ENCODE measurements around the gene FGD6.
A peak's percentile ranks its signal among the peaks of the same experiment; 100 is the strongest.

Gene FGD6

DNA sequence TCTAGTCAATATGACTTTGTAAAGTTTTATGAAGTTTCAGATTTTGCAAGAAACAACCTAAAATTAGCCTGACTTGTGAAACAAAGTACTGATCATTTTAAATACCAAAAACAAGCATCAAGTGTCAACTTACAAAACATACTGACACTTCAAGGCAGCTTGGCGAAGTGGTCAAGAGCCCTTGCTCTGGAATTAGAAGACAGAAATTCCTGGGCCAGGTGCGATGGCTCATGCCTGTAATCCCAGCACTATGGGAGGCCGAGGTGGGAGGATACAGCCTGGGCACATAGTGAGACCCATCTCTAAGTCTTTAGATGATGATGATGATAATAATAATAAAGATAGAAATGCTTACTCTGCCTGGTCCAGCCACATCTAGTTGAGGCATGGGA is 98.5 kb downstream of the FGD6 start:
- DNase-seq (ENCODE audit: low read depth): peak; percentile 54
- Histone ChIP-seq H3K4me1 (ENCODE audit: control insufficient read depth, insufficient read depth, low read length) (peaks cover 28% of the 10 kb centered on the region), H3K9ac (ENCODE audit: low read length) (peak overlapping the region; percentile 16), H3K36me3 (ENCODE audit: control insufficient read depth, insufficient read depth, low read length, severe bottlenecking) (no peaks in the 10 kb centered on the region), H3K27me3 (replicated peaks; ENCODE audit: control insufficient read depth, insufficient read depth, low read length) (no peaks in the 10 kb centered on the region), H3K9me3 (ENCODE audit: control insufficient read depth, low read length) (no peaks in the 10 kb centered on the region), H3K4me3 (ENCODE audit: low read length) (no peak overlapping the region)

DNA sequence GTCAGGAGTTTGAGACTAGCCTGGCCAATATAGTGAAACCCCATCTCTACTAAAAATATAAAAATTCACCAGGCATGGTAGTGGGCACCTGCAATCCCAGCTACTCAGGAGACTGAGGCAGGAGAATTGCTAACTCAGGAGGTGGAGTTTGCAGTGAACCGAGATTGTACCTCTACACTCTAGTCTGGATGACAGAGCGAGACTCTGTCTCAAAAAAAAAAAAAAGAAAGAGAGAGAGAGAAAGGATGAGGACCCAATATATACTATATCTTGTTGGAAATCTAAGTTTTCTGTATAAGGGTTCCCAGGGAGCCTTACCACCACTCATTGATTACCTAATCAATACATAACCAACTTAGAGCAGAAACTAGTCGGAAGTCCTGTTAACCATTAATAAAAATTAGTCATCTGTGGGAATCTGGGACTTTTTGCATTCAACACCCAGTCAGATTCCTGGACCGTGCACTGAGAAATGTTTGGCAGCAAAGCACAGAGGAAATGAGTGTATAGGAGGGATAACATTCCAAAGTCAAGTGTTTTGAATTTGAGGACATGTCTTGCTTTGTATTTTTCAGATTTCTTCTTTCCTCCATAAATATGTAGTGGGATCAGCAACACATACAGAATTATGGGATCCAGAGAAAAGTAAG is 99.0 kb downstream of the FGD6 start:
- H3K9ac ChIP-seq (ENCODE audit: low read length): peak overlapping the region; percentile 34
- peak; percentile 75 for DNase-seq (ENCODE audit: low read depth)
- H3K9me3 ChIP-seq (ENCODE audit: control insufficient read depth, low read length): no peaks in the 10 kb centered on the region
- H3K27me3 ChIP-seq (replicated peaks; ENCODE audit: control insufficient read depth, insufficient read depth, low read length): no peaks in the 10 kb centered on the region
- no peaks in the 10 kb centered on the region for H3K36me3 ChIP-seq (ENCODE audit: control insufficient read depth, insufficient read depth, low read length, severe bottlenecking)
- no peak overlapping the region for H3K4me3 ChIP-seq (ENCODE audit: low read length)
- H3K4me1 ChIP-seq (ENCODE audit: control insufficient read depth, insufficient read depth, low read length): peaks cover 28% of the 10 kb centered on the region

DNA sequence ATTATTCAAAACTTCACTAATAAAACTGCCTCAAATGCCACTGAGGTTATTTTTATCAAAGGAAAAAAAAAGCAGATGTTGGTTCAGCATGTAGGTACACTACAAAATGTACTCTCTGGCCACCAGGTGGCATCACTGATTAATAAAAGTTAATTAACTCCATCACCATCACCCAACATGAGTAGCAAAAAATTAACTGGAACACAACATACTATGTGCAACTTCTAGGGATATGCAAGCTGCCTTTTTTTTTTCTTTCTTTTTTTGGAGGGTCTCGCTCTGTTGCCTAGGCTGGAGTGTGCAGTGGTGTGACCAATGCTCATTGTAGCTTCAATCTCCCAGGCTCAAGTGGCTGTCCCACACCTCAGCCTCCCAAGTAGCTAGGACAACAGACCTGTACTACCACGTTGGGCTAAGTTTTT is 100.1 kb downstream of the FGD6 start:
- no peaks in the 10 kb centered on the region for H3K27me3 ChIP-seq (replicated peaks; ENCODE audit: control insufficient read depth, insufficient read depth, low read length)
- peak; percentile 80 for DNase-seq (ENCODE audit: low read depth)
- H3K9me3 ChIP-seq (ENCODE audit: control insufficient read depth, low read length): no peaks in the 10 kb centered on the region
- no peak overlapping the region for H3K9ac ChIP-seq (ENCODE audit: low read length)
- H3K4me1 ChIP-seq (ENCODE audit: control insufficient read depth, insufficient read depth, low read length): peaks cover 28% of the 10 kb centered on the region
- peaks cover 4% of the 10 kb centered on the region for H3K36me3 ChIP-seq (ENCODE audit: control insufficient read depth, insufficient read depth, low read length, severe bottlenecking)
- H3K4me3 ChIP-seq (ENCODE audit: low read length): no peak overlapping the region

DNA sequence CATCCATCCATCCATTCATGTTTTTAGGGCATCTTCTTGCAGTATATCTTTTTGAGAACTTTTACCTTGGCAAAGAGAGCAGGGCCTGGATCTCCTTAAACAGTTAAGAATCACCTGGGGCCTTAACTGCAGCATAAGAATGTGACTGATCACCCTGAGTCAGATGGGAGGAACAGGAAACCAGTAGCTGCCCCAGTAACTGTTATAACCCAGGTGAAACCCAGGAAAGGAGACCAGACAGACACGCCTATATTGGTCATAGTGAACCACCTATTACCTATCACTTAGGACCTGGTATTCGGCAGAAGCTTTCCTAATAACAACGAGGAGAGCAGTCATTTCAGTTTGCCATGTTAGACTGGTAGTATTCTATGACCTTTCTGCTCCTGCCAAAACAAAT is 100.5 kb downstream of the FGD6 start:
- H3K36me3 ChIP-seq (ENCODE audit: control insufficient read depth, insufficient read depth, low read length, severe bottlenecking): peaks cover 4% of the 10 kb centered on the region
- DNase-seq (ENCODE audit: low read depth): no peak

DNA sequence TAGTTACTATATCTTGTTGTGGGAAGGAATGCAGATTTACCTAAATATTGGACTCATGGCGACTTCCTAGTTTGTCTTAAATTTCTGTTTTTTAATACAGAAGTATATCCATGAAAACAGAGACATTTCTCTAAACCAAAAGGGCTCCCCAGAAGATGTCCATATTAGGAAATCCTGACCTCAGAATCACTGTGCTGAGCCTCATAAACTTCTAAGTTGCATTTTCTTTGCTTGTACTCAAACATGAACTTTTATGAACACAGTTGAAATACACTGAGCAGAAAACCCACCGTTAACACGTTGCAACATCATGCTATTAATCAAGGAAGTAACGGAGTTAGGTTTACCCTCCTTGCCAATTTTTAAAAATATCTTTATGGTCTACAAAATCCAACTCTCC is 100.9 kb downstream of the FGD6 start:
- Histone ChIP-seq H3K4me3 (ENCODE audit: low read length) (no peak overlapping the region), H3K9me3 (ENCODE audit: control insufficient read depth, low read length) (no peaks in the 10 kb centered on the region), H3K27me3 (replicated peaks; ENCODE audit: control insufficient read depth, insufficient read depth, low read length) (no peaks in the 10 kb centered on the region), H3K9ac (ENCODE audit: low read length) (peak overlapping the region; percentile 20), H3K4me1 (ENCODE audit: control insufficient read depth, insufficient read depth, low read length) (peaks cover 28% of the 10 kb centered on the region), H3K36me3 (ENCODE audit: control insufficient read depth, insufficient read depth, low read length, severe bottlenecking) (peaks cover 4% of the 10 kb centered on the region)
- DNase-seq (ENCODE audit: low read depth): no peak

More for the DNA sequence above, 100.5 kb downstream of the FGD6 start:
- Histone ChIP-seq H3K4me3 (ENCODE audit: low read length) (no peak overlapping the region), H3K4me1 (ENCODE audit: control insufficient read depth, insufficient read depth, low read length) (peaks cover 28% of the 10 kb centered on the region), H3K9ac (ENCODE audit: low read length) (peak overlapping the region; percentile 20), H3K9me3 (ENCODE audit: control insufficient read depth, low read length) (no peaks in the 10 kb centered on the region), H3K27me3 (replicated peaks; ENCODE audit: control insufficient read depth, insufficient read depth, low read length) (no peaks in the 10 kb centered on the region)

DNA sequence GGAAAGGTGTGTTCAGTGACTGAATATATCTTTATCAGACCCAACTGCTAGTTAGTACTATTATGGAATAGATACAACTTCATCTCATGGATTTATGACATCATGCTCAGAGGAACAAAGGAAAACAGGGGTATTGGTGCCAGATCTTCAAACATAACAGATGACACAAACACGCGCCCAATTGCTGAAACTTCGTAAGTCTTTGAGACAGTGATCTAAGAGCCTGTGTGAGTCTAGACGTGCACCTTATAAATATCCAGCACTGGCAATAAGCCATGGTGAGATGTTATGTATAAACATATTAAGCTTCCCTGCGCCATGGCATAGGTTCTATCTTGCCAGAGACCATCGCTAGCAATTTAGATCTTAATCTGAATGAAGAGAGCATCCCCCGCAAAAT is 101.6 kb downstream of the FGD6 start:
- no peaks in the 10 kb centered on the region for H3K9me3 ChIP-seq (ENCODE audit: control insufficient read depth, low read length)
- H3K4me1 ChIP-seq (ENCODE audit: control insufficient read depth, insufficient read depth, low read length): peaks cover 28% of the 10 kb centered on the region
- H3K9ac ChIP-seq (ENCODE audit: low read length): no peak overlapping the region
- H3K4me3 ChIP-seq (ENCODE audit: low read length): no peak overlapping the region
- no peaks in the 10 kb centered on the region for H3K27me3 ChIP-seq (replicated peaks; ENCODE audit: control insufficient read depth, insufficient read depth, low read length)
- H3K36me3 ChIP-seq (ENCODE audit: control insufficient read depth, insufficient read depth, low read length, severe bottlenecking): peaks cover 8% of the 10 kb centered on the region
- no peak for DNase-seq (ENCODE audit: low read depth)

DNA sequence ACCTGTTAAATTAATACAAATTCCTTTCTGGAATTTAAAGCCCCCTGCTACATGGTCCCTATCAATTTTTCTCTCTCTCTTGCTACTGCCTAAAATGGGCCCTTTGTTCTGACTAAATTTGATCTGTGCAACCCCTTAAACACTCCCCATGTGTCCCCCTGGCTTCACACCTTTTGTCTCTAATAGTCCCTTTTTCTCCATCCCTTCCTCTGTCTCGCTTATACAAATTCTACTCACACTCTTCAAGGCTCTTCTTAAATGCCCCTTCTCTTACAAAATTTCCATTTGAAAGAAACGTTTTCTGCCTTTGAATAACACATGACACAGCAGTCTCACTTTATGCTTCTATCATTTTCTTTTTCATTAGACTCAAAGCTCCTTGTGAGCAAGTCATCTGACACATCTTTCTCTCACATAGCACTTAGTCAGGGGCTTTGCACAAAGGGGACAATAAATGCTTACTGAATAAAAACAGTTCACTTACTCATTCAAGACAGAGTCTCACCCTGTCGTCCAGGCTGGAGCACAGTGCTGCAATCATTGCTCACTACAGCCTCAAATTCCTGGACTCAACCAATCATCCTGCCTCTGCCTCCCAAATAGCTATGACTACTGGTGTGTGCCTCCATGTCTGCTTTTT is 102.4 kb downstream of the FGD6 start:
- no peak overlapping the region for H3K9ac ChIP-seq (ENCODE audit: low read length)
- no peak for DNase-seq (ENCODE audit: low read depth)
- H3K9me3 ChIP-seq (ENCODE audit: control insufficient read depth, low read length): no peaks in the 10 kb centered on the region
- H3K36me3 ChIP-seq (ENCODE audit: control insufficient read depth, insufficient read depth, low read length, severe bottlenecking): peaks cover 8% of the 10 kb centered on the region
- H3K4me3 ChIP-seq (ENCODE audit: low read length): no peak overlapping the region
- no peaks in the 10 kb centered on the region for H3K27me3 ChIP-seq (replicated peaks; ENCODE audit: control insufficient read depth, insufficient read depth, low read length)
- peaks cover 28% of the 10 kb centered on the region for H3K4me1 ChIP-seq (ENCODE audit: control insufficient read depth, insufficient read depth, low read length)

DNA sequence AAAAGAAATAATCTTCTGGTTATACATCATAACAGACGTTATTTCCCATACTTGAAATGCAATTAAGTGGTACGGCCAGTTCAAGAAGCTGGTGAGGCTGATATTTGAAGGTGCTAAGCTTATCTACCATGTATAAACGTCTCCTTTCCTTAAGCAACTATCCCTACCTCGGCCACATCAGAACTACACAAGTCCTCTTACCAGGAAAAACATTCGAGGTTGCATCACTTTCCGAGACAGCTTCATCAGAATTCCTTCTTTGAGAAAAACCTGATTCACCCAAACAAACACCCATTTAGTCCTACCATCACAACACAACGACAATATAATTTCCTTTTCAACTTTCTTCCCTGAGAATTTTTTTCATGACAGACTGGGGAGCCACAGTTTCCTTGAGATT is 109.9 kb downstream of the FGD6 start:
- Histone ChIP-seq H3K9ac (ENCODE audit: low read length) (no peak overlapping the region), H3K4me1 (ENCODE audit: control insufficient read depth, insufficient read depth, low read length) (peaks cover 11% of the 10 kb centered on the region), H3K27me3 (replicated peaks; ENCODE audit: control insufficient read depth, insufficient read depth, low read length) (no peaks in the 10 kb centered on the region), H3K9me3 (ENCODE audit: control insufficient read depth, low read length) (no peaks in the 10 kb centered on the region), H3K4me3 (ENCODE audit: low read length) (no peak overlapping the region), H3K36me3 (ENCODE audit: control insufficient read depth, insufficient read depth, low read length, severe bottlenecking) (peaks cover 13% of the 10 kb centered on the region)
- no peak for DNase-seq (ENCODE audit: low read depth)

DNA sequence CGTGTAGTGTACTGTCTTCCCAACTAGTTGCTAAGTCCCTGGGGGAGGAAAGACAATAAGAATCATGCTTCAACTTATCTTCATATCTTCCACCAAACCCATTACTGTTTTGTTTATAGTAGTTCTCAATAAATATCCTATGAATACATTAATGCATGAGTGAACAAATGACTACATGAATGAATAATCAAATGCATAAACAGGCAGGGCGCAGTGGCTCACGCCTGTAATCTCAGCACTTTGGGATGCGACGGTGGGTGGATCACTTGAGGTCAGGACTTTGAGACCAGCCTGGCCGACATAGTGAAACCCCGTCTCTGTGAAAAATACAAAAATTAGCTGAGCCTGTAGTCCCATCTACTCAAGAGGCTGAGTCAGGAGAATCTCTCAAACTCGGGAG is 111.7 kb downstream of the FGD6 start:
- H3K4me1 ChIP-seq (ENCODE audit: control insufficient read depth, insufficient read depth, low read length): peaks cover 11% of the 10 kb centered on the region
- no peak for DNase-seq (ENCODE audit: low read depth)
- H3K9ac ChIP-seq (ENCODE audit: low read length): no peak overlapping the region
- no peak overlapping the region for H3K4me3 ChIP-seq (ENCODE audit: low read length)
- H3K36me3 ChIP-seq (ENCODE audit: control insufficient read depth, insufficient read depth, low read length, severe bottlenecking): peaks cover 10% of the 10 kb centered on the region
- no peaks in the 10 kb centered on the region for H3K27me3 ChIP-seq (replicated peaks; ENCODE audit: control insufficient read depth, insufficient read depth, low read length)
- no peaks in the 10 kb centered on the region for H3K9me3 ChIP-seq (ENCODE audit: control insufficient read depth, low read length)

DNA sequence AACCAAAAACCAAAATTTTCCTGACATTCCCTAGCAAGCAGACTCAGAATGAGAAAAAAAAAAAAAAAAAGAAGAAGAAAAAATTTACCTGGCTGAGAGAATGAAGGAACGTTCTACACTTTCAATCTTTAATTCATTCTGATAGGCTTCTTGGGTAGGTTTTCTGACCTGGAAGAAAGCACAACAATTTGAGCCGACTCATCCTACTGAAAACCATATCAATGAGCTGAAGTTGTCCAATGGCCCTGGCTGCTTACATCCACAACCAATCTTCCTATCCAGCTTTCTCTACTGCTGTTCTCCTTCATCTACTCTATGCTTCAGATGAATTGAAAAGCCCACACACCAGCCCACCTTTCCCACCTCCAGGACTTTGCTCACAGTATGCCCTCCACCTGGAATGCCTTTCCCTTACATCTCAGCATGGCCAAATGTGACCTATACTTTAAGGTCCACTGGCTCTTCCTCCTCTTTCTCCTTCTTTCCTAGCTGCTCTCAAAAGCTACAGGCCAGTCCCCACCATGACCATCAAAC is 112.3 kb downstream of the FGD6 start:
- H3K9ac ChIP-seq (ENCODE audit: low read length): no peak overlapping the region
- no peak overlapping the region for H3K4me3 ChIP-seq (ENCODE audit: low read length)
- no peaks in the 10 kb centered on the region for H3K27me3 ChIP-seq (replicated peaks; ENCODE audit: control insufficient read depth, insufficient read depth, low read length)
- peaks cover 10% of the 10 kb centered on the region for H3K36me3 ChIP-seq (ENCODE audit: control insufficient read depth, insufficient read depth, low read length, severe bottlenecking)
- DNase-seq (ENCODE audit: low read depth): no peak
- H3K9me3 ChIP-seq (ENCODE audit: control insufficient read depth, low read length): no peaks in the 10 kb centered on the region
- peaks cover 11% of the 10 kb centered on the region for H3K4me1 ChIP-seq (ENCODE audit: control insufficient read depth, insufficient read depth, low read length)

DNA sequence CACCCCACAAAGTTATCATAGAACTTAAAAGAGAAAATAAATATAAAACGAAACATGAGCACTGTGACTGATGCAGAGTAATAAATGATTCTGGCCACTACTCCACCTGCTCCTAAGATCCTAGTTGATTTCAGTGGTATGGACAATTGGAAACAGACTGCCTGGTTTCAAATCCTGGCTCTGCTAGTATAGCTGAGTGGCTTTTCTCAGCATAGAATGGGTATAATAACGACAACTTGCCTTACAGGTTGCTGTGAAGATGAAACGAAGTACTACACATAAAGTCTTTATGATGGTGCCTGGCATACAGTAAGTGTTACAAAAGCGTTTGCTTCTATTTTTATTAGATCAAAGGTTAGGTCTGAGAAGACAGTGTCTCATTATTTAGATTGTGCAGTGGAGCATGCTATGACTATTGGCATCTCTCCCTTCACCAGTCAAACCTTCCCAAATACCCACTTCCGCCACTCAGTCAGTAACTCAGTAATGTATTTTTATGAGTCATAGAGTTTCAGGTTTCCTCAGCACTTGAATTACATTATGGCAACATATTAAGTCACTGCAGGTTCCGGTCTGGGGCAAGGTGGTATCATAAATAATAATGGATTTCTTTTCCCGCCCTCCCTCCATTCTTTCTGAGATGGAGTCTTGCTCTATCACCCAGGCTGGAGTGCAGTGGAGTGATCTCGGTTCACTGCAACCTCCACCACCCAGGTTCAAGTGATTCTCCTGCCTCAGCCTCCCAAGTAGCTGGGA is 114.2 kb downstream of the FGD6 start:
- Histone ChIP-seq H3K9me3 (ENCODE audit: control insufficient read depth, low read length) (no peaks in the 10 kb centered on the region), H3K4me3 (ENCODE audit: low read length) (no peak overlapping the region), H3K4me1 (ENCODE audit: control insufficient read depth, insufficient read depth, low read length) (no peaks in the 10 kb centered on the region), H3K36me3 (ENCODE audit: control insufficient read depth, insufficient read depth, low read length, severe bottlenecking) (peaks cover 10% of the 10 kb centered on the region), H3K27me3 (replicated peaks; ENCODE audit: control insufficient read depth, insufficient read depth, low read length) (no peaks in the 10 kb centered on the region), H3K9ac (ENCODE audit: low read length) (no peak overlapping the region)
- peak; percentile 86 for DNase-seq (ENCODE audit: low read depth)
